GM18909 (cell line): ENCODE data around the gene ELOVL3.
"Not testable (repeated sequence)": the region's sequence is repeated elsewhere in the genome, so short reads cannot be mapped to it uniquely, and the experiment has no call there.

ENCODE experiments used
- ATAC-seq: cut with Tn5 transposase; IDR thresholded peaks from one replicate; pipeline ENCODE4 v1.9.1; 2021; ENCODE audit warnings: mild to moderate bottlenecking; ENCODE audit not compliant: unreplicated experiment, poor library complexity

The ELOVL3 gene

DNA sequence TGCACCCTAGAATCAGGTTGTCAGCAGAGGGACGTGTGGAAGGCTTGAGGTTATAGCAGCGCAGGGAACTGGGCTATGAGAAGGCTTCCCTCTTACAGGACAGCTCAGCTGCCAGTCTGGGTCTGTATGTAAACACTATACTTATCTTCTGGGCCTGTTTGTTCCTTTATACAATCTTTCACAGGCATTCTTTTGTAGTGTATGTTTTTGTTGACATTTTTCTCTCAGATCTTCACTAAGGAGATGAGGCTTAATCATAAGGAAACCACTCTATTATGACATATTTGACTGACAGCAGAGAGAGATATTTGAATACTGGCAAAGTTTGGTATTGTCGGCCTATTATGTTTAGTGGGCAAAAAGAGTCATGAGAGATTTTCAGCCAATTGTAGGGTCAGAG, 20.2 kb downstream of the ELOVL3 start:
- no peak for ATAC-seq

DNA sequence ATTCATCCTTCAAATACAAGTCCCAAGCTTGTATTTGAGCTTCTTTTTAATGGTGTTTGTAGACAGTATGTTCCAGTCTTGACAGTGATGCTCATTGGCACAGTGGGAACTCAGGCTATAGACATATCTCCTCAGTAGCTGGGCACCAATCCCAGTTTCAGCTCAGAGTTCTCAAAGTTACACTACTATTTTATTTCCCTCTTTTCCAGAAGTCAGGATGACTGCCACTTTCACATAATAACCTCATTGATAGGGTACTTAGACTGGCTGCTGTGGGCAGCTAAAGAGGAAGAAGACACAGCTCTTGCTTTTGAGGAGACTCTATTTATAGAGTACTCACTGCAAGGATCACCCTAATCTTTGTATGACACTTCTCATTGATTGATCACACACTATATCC, 21.6 kb downstream of the ELOVL3 start:
- no peak for ATAC-seq

DNA sequence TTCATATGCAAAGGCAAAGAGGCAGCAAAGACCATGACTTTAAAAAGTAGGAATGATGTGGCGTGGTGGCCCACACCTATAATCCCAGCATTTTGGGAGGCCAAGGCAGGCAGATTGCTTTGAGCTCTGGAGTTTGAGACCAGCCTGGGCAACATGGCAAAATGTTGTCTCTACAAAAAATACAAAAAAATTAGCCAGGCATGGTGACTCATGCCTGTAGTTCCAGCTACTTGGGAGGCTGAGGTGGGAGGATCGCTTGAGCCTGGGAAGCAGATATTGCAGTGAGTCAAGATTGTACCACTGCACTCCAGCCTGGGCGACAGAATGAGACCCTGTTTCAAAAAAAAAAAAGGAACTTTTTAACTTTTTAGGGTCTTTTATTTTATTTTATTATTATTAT, 26.4 kb downstream of the ELOVL3 start:
- ATAC-seq: not testable (repeated sequence)

DNA sequence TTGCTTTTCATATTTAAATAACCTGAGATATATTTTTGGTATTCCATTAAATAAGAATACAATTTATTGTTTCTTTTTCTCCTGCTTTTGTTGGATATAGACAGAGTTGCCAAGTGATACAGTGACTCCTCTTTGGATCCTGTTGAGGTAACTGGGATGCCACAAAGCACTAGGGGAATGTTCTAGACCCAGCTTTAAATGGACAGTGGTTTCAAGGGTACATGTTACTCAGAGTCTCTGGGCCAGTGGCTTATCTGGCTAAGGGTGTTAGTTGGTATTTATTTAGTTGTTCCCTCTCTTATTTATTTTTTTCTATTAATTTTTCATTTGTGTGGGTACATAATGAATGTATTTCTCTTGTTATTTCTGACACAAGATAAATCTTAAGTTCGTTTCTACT, 28.3 kb downstream of the ELOVL3 start:
- ATAC-seq: no peak

DNA sequence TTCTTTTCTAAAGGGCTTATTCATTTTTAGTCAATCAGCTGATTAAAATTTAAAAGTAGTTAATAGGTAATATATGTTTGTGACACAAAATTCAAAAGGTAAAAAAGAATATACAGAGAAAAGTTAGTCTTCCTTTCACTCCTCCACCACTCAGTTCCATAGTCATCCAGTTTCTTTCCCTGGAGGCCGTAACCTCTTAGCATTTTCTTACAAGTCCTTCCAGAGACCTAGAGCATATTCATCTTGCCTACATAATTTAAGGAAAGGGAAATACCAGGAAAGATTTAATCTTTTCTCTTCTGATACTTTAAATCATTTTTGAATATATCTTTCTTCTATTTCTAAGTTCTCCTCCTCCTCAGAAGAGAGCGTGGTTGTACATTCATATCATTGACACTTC, 29.3 kb downstream of the ELOVL3 start:
- no peak for ATAC-seq

DNA sequence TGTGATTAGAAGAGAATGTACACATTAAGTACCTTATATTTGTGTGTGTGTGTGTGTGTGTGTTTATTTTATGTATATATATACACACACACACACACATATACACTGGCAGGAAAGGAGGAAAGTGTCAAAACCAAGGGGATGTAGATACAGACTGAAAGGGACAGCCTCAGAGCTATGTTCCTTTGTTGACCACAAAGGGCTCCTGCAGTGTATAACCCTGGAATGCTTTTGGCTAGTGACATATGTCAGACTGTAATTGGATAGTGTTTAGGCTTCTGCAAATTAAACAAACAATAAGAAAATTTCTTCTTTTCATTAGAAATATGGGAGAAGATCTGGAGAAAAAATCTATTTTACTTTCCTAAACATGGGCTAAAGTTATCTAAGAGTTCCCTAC, 35.1 kb downstream of the ELOVL3 start:
- no peak for ATAC-seq

DNA sequence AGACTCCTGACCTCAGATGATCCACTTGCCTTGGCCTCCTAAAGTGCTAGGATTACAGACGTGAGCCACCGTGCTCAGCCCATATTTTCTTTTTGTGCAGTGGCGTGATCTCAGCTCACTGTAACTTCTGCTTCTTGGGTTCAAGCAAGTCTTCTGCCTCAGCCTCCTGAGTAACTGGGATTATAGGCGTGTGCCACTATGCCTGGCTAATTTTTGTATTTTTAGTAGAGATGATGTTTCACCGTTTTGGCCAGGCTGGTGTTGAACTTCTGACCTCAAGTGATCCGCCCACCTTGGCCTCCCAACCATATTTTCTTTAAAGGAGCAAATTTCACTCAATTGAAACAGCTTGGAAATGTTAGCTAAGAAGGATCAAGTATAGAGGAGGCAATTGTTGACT, 35.7 kb downstream of the ELOVL3 start:
- ATAC-seq: no peak

DNA sequence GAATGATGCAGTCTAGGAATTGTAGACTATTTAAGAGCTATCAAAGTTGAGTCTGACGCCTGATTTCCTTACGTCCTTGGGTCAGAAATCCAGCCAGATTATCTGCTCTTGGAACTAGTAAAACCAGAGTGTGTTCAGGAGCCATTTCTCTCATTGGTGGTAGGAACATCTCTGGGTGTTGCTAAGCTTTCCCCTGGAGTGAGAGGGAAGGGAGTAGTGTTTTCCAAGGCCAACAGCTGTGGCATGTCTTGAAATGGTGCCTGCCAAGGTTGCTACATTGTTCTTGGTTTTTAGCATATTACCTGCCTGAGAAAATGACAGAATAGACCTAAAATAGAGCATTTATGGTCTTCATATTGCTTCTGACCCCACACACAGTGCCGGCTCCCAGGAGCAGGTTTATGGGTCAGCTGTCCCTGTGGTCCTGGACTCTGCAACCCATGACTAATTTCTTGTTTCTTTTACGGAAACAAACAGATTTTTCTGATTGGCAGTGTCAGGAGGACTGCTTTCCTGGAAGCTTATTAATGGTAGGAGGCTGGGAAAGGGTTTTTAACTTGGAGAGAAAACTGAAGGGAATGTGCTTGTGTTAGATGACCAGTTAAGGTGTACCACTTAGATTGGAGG, 36.8 kb downstream of the ELOVL3 start:
- ATAC-seq: no peak

DNA sequence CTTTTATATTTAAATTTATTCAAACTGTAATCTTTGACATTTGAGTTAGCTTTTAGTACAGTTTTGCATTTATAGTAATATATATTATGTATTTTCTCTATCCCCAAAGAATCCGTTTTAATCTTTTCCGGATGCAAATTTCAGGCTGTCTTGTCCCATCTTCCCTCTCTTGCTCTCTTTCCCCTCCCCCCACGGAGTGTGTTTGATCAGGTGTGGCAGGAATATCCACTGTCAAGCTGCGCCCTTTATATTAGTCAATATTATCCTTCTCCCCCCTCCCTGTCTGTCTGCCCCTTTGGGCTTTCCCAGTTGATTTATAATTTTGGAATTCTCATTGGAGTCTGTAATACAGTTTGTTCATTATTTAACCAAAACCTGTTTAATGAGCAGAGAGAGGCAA, 38.3 kb downstream of the ELOVL3 start:
- ATAC-seq: no peak

DNA sequence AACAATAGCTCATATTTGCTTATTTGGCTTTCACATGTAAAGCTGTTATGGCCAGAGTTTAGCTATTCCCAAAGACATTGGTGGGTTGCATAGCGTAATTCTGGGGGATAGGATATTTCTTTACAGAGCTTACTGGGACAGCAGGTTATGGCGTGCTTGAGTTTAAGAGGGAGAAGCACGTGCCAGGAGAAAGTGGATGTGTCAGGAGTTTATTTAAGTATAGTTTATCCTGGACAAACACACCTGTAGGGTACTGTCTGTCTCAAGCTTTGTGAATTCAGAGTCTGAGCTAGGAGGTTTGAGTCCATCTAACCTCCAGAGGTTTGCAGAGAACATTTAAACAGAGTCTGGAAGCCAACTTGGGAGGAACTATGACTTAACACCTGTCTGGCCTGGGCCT, 40.6 kb downstream of the ELOVL3 start:
- no peak for ATAC-seq

DNA sequence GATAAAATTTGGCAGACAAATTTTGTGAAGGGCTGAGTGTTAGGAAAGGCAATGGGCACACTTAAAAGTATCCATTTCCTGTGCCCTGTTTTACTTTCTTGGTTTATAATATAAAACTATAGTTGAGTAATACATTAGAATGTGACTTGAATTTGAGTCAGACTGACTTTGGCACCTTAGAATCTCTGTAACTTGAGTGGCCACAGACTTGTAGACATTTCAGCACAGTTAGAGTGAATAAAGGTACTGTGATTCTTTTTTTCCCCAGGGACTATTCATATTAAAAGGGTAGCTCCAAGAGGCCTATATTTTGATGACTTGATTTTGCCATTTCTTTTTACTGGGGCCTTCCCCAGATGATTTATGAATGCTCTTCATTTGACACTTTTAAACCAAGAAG, 41.6 kb downstream of the ELOVL3 start:
- no peak for ATAC-seq

DNA sequence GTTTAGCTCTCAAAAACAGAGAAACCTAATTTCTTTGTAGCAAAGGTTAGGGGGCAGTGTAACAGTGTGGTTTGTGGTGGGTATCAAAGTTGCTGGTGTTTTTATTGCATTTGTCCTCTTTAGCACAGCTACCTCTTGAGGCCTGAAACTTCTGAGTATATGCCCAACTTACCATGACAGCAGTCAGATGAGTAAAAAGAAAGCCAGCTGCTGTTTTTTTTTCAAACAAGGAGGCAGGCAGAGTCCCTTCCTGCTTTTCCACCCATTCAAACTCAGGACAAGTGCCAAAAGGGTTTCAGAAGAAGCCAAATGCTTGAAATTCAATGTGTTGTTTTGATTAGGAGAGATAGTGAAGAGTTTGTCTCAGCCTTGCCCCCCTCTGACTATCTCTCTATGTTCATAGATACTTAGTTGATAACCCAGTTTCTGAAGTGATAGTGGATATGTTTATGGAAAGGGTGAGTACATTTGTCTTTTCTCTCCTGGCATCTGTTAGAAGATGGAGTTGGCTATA, 42.3 kb downstream of the ELOVL3 start:
- ATAC-seq: no peak

DNA sequence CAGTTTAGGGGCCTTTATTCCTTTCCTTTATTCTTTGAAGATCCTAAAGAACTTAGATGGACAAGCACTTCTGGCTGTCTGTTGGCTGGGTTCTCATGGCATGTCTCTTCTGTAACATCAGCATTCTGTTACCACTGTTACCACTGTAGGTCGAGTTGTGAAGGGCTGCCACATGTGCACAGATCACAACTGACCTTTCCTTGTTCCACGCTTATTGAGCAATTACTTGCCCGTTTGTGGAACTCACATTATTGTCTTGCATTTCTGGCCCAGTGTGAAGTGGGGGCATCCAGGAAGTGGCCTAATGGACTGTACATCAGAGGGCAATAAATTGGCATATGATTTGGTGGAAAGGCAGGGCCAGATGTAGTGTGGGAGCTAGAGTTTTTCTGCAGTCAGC, 42.9 kb downstream of the ELOVL3 start:
- no peak for ATAC-seq

DNA sequence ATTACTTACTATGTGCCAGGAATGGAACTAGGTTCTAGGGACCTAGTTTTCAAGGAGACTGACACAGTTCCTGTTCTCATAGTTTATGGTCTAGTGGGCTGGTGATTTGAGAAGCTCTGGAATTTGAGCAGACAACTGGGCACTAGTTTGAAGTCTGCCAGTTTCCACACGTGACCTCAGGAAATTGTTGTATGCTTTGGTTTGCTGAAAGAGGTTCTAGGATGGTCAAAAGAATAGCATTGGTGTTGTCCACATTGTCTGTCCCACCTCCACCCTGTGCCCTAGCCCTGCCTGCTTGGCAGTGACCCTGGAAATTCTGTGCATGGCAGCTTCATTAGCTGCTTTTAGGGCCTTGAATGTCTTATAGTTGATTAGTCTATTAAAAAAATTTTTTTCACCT, 48.0 kb downstream of the ELOVL3 start:
- ATAC-seq: no peak

DNA sequence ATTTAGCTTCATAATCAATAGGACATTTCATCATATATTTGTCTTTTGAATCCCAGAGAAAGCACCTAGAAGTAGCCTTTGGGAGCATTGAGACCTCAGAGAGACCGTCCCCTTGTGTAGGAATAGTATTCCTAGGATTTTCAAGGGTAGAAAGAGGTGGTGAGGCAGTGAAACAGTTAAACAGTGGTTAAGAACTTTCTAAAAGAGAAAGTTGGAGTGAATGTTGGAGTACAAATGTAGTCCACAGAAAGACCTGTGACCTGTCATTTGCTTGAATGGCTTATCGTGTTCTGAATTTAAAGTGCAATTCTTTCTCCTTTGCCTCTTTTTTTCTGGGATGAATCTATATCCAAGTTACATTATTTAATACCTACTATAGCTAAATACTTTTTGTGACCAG, 49.2 kb downstream of the ELOVL3 start:
- ATAC-seq: no peak

DNA sequence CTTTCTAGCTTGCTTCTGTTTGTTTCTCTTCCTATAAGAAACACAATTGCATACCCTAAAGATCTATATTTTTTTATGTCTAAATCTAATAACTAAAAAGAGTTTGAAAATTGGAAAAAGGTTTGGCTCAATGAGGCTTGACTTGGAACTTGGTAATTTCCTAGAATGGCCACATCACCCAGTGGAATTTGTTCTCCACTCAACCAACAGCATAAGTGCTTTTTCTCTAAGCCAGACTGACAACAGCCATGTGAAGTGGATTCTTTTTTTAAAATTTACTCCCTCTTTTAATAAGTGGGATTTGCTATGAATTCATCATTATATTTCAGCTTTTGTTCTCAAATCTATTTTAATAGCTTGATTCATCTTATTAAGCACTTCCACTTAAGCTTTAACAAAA, 53.0 kb downstream of the ELOVL3 start:
- ATAC-seq: no peak
